DMS53 treated with DMSO at 0.1 percent for 48 hours (cell line): ENCODE measurements around the gene SLC25A25.

Experiments
- DNase-seq: peaks from one replicate; lab custom pipeline; 2025; ENCODE audit not compliant: unreplicated experiment; lab: John Stamatoyannopoulos, UW

Gene SLC25A25

DNA sequence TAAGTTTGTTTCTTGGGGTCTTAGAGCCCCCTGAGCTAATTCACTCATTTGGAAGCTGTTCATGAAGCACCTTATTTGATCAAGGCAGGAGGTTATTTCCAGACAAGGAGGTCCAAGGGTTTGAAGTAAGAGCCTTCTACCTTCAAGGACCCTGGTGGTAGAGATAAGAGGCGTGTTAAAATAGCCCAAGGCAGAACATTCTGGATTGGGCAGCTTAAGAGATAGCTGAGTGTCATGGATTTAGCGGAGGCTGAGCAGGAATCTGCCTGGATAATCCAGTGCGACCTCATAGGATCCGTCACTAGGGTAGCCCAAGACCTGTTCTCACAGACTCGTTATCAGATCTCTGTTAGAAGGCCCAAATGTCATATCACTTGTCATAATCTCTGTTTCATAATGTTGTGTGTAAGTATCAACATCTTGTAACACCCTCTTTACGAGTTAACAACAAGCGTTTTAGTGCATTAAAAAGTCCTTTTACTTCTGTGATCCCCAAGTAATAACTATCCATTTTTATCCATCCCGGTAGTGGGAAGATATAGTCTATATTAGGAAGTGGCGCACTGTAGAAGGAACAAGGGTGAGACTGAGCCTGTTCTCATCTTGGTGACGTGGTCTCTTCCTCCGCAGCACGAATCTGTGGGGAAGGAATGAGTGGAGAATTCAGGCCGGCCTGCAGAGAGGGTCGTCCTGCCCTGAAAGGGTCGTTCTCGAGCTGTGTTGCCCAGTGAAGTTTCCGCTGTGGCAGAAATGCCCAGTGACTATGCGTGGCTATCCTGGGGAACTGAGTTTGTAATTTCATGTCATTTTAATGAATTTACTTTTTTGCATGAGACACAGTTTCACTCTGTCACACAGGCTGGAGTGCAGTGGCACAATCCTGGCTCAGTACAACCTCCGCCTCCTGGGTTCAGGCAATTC, 28.8 kb downstream of the SLC25A25 start:
- no peak for DNase-seq

GRCh38 chr9:128097543-128098296, 29.7 kb downstream of the SLC25A25 start:
- no peak for DNase-seq

DNA sequence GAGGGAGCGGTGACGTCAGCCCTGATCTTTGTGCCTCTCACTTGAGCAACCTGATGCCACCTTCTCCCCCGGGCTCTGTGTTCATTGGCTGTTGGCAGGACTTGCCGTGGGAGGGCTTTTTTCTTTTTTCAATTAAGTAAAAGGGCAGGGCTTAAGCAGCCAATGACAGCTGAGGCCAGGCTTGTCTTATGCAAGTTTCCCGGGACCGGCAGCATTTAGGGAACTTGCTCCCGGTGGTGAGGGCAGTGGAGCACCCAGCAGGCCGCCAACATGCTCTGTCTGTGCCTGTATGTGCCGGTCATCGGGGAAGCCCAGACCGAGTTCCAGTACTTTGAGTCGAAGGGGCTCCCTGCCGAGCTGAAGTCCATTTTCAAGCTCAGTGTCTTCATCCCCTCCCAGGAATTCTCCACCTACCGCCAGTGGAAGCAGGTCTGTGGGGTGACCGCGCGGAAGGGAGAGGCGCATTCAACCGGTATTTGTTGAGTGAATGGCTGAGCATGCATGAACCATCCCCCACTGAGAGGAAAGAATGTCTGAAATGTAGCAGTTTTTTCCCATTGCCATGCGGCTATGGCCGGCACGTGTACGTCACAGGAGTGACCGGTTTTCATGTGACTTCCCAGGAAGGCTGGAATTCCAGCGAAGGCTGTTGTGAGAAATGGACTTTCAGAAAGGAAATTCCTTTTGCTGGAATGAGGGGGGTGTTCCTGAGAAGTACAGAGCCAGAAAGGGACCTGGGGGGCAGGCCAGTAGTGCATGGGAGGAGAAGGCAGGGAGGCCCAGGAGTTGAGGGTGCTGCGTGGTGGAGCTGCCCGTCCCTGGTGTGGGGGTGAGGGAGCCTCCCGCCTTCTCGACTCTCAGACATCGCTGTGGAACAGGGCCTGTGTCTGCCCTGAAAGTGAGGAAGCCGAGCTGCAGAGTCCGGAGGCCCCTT, 30.5 kb downstream of the SLC25A25 start:
- DNase-seq, result peak; percentile 96

- DNase-seq, result no peak
Observed at GRCh38 chr9:128099231-128099931, 31.3 kb downstream of the SLC25A25 start.

DNA sequence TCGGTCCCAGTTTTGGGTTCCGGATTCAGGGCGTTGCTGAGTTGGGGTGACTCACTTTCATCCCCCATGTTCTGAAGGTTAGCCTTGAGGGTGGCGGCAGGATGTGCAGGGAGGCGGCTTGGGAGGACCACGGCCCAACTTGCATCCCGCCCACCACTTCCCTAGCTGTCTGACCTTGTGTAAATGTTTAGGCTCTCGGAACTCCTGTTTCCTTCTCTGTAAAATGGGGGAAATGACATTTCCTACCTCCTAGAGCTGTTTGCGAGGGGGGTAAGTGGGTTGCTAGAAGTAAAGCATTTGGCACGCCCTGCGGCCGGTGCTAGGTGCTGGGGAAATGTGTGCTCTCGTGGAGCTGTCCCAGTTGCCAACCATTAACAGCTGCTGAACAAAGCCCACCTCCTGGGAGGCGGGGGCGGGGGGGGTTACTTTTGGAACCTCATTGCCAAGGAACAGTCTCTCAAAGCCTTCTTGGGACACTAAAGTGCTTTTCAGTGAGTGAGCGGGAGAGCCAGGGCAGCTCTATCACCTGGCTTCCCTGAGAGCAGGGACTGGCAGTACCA, 32.0 kb downstream of the SLC25A25 start:
- DNase-seq, result no peak

- no peak for DNase-seq
Observed at GRCh38 chr9:128100581-128100980, 32.5 kb downstream of the SLC25A25 start.

DNA sequence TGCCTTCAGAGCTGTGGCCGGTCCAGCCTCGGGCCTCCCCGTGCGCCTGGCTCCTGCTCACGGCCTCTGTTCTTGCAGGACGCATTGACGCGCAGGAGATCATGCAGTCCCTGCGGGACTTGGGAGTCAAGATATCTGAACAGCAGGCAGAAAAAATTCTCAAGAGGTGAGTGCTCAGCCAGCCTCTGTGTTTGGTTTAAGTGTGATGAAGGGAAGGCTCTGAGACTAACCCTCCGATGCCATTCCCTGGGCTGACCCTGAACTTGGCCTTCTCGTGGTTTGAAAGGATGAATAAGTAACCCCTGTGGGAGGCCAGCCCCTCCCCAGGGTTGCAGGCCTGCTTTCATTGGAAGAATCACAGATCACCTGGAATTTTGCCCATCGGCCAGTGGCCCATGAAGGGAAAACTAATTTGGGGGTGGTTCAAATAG, 33.2 kb downstream of the SLC25A25 start:
- DNase-seq, result no peak

DNA sequence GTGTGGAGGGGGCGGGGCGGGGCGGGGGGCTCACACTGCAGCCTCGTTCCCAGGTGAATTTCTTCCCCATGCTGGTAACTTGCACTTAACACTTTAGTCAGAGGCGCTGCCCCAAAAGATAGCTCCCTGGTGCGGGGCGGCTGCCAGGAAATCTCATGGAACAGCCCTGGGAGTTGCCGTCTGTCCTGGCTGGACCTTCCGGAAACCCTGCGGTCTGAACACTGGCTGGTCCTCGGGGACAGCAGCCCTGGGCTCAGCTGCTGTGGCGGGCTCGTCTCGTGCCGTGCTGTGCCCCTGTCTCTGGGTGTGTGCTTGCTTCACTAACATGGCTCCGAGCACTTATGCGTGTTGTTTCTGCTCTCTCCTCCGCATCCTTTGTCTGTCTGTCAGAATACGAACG, 33.7 kb downstream of the SLC25A25 start:
- DNase-seq, result no peak

DNA sequence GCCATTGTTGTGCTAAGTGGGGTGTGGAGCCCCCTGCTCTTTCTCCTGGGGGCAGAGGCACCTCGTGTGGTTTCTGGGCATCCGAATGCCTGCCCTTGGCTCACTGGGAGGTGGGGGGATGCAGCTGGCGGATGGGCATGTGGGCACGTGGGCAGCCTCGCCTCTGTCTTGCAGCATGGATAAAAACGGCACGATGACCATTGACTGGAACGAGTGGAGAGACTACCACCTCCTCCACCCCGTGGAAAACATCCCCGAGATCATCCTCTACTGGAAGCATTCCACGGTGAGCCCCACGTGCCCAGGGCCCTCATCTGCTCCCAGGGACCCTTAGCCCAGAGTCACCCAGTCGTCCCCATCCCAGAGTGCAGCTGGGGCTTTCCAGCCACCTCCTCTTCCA, 34.2 kb downstream of the SLC25A25 start:
- no peak for DNase-seq

- peak; percentile 83 for DNase-seq
Observed at GRCh38 chr9:128102861-128103588, 35.0 kb downstream of the SLC25A25 start.

GRCh38 chr9:128103589-128103962, 35.5 kb downstream of the SLC25A25 start:
- peak; percentile 24 for DNase-seq

DNA sequence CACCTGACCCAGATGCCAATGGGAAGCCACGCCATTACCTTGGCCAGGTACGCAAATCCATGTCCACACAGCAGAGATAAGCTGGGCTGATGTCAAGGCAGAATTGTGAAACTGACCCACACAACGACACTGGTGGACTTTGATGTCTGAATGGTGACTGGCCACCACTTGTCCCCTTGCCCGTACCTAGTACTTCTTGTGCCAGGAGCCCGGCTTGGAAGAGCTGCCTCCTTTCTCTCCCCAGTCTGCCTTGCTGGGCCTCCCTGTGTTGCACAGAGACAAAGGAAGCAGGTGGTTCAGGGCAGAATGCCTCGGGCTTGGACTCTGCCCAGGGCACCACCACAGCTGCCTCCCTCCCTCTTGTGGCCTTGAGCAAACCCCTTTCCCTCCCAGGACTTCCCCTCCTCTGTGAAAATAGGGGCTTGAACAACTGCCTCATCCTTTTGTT, 36.2 kb downstream of the SLC25A25 start:
- peak; percentile 63 for DNase-seq

DNA sequence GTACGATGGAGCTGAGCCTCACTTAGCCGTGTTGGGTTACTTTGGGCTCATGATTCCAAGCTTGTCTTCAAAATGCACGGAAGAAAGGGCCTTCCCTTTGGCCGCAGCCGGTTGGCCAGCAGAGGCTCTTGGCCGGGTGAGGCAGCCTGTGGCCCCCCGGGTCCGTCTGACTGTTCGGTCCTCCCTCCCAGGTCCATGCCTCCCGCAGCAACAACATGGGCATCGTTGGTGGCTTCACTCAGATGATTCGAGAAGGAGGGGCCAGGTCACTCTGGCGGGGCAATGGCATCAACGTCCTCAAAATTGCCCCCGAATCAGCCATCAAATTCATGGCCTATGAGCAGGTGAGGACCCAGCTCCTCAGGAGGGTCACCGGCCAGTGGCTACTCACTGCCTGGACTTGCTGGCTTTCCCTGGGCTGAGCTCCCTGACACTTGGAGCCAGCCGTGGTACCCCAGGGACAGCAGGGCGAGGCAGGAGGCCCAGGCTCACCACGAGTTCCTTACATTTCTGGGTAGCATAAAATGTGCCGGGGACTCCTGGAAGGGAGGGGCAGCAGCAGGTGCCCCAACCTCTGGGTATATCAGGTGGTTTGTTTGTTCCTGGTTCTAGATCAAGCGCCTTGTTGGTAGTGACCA, 37.6 kb downstream of the SLC25A25 start:
- DNase-seq, result no peak

GRCh38 chr9:128106181-128106939, 38.3 kb downstream of the SLC25A25 start:
- no peak for DNase-seq

GRCh38 chr9:128106940-128107467, 39.0 kb downstream of the SLC25A25 start:
- DNase-seq, result no peak

DNA sequence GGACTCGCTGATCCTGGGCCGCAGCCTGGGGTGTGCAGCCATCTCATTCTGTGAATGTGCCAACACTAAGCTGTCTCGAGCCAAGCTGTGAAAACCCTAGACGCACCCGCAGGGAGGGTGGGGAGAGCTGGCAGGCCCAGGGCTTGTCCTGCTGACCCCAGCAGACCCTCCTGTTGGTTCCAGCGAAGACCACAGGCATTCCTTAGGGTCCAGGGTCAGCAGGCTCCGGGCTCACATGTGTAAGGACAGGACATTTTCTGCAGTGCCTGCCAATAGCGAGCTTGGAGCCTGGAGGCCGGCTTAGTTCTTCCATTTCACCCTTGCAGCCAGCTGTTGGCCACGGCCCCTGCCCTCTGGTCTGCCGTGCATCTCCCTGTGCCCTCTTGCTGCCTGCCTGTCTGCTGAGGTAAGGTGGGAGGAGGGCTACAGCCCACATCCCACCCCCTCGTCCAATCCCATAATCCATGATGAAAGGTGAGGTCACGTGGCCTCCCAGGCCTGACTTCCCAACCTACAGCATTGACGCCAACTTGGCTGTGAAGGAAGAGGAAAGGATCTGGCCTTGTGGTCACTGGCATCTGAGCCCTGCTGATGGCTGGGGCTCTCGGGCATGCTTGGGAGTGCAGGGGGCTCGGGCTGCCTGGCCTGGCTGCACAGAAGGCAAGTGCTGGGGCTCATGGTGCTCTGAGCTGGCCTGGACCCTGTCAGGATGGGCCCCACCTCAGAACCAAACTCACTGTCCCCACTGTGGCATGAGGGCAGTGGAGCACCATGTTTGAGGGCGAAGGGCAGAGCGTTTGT, 39.6 kb downstream of the SLC25A25 start:
- no peak for DNase-seq
